ENCODE measurements around the gene BAZ1A. TPM values are rescaled to one million over a fixed set of nuclear protein-coding genes. Genes with fewer than 3 reads are reported as not detected.

The BAZ1A gene
- total and polyA plus RNA-seq, 10 of the 15 experiments (the other 5 are each of a cell fraction or from before 2014, with no cell fraction given): 34.3 to 96.5 (median 50.7) TPM

DNA sequence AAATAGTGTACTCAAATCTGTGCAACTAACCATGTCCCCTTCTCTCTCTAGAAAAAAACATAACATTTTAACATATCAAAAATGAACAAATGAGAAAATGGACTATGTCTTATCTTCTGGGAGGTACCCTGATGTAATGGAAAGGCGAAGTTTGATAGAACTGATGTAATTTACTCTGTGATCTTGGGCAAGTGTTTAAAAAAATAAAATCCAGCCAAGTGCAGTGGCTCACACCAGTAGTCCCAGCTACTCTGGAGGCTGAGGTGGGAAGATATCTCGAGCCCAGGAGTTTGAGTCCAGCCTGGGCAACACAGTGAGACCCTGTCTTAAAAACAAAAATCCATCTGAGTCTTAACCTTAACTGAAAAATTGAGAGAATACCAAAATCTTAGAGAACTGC, 124.9 kb downstream of the BAZ1A start (continued):
- TF ChIP-seq MLLT1 (IDR thresholded peaks at IDR 0.05): no peak
- TF ChIP-seq PAX5 (IDR thresholded peaks at IDR 0.05; ENCODE audit: borderline replicate concordance, low read depth, low read length): no peak
- TF ChIP-seq HDGF (IDR thresholded peaks at IDR 0.05): no peak

GRCh38 chr14:34749408-34749807, 125.8 kb downstream of the BAZ1A start:
- Histone ChIP-seq H3K4me2 (ENCODE audit: control insufficient read depth, insufficient read depth) (no peak overlapping the region), H3K79me2 (ENCODE audit: control insufficient read depth, insufficient read depth, low read length) (no peaks in the 10 kb centered on the region), H3K4me3 (no peak overlapping the region), H3K36me3 (ENCODE audit: control insufficient read depth in 2 of 2, insufficient read depth in 2 of 2, low read length in 1 of 2) (no peaks in the 10 kb centered on the region; a peak in 1 of 4 replicates), H3K9ac (ENCODE audit: control insufficient read depth, insufficient read depth, low read length) (no peak overlapping the region), H3K9me3 (replicated peaks; ENCODE audit: control insufficient read depth, insufficient read depth, low read length) (no peaks in the 10 kb centered on the region), H2AFZ (ENCODE audit: control insufficient read depth, low read depth, low read length) (no peak overlapping the region), H3K27ac (ENCODE audit: control insufficient read depth, insufficient read depth) (no peak overlapping the region), H3K27me3 (replicated peaks in 1 of 2; ENCODE audit: control insufficient read depth in 2 of 2, insufficient read depth in 2 of 2, low read length in 1 of 2) (no peaks in the 10 kb centered on the region), H4K20me1 (ENCODE audit: control insufficient read depth, insufficient read depth) (no peaks in the 10 kb centered on the region), H3K4me1 (ENCODE audit: control insufficient read depth, insufficient read depth, low read length) (no peaks in the 10 kb centered on the region)
- ChIA-PET SMC1A (ENCODE audit: uncharacterized antibody, unreplicated experiment) (interaction anchor here (1.3 kb wide), 1 partner anchor 19 kb away, joined by 3 read pairs; no protein-coding TSS in a partner anchor), CTCF (interaction anchor here (0.6 to 0.9 kb wide), 5 partner anchors 25 to 406 kb away, joined by 3 to 6 read pairs (median 3); no protein-coding TSS in a partner anchor), RAD21 (ENCODE audit: unreplicated experiment) (no interaction called here), POLR2A (no interaction called here)
- FAIRE-seq: no peak
- intact Hi-C loops (cut with micrococcal nuclease; ENCODE audit: unreplicated experiment): no loop called here
- no peak for ATAC-seq
- no TSS peak for BruUV-seq (replicated peaks)
- TF ChIP-seq NR2C2 (IDR thresholded peaks at IDR 0.05; ENCODE audit: borderline replicate concordance, control insufficient read depth, insufficient read length, low read depth): no peak
- in situ Hi-C loops (cut with MboI): no loop called here
- DNase-seq (ENCODE audit: low read depth, low spot score): no peak
- WGBS (ENCODE audit: insufficient coverage, insufficient replicate concordance, low lambda C conversion rate, missing lambda C conversion rate): 94% methylated on average over 6 of the region's 6 CpGs

Data from GM12878 (cell line).